Measurements from ENCODE around the gene RDH16.
"Not testable (repeated sequence)": the region's sequence is repeated elsewhere in the genome, so short reads cannot be mapped to it uniquely, and the experiment has no call there.

DNA sequence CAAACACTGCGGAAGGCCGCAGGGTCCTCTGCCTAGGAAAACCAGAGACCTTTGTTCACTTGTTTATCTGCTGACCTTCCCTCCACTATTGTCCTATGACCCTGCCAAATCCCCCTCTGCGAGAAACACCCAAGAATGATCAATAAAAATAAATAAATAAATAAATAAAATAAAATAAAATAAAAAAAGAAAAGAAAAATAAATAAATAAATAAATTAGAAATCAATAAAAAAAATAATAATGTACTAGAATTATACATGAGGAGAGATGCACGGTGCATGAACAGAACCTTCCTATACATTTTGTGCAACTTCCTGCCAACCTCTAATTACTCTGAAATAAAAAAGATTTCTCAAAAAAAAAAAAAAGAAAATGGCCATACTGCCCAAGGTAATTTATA is 7.7 kb upstream of the RDH16 start:
- TF ChIP-seq, protein P1, sequence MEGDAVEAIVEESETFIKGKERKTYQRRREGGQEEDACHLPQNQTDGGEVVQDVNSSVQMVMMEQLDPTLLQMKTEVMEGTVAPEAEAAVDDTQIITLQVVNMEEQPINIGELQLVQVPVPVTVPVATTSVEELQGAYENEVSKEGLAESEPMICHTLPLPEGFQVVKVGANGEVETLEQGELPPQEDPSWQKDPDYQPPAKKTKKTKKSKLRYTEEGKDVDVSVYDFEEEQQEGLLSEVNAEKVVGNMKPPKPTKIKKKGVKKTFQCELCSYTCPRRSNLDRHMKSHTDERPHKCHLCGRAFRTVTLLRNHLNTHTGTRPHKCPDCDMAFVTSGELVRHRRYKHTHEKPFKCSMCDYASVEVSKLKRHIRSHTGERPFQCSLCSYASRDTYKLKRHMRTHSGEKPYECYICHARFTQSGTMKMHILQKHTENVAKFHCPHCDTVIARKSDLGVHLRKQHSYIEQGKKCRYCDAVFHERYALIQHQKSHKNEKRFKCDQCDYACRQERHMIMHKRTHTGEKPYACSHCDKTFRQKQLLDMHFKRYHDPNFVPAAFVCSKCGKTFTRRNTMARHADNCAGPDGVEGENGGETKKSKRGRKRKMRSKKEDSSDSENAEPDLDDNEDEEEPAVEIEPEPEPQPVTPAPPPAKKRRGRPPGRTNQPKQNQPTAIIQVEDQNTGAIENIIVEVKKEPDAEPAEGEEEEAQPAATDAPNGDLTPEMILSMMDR (conservative IDR thresholded peaks at IDR 0.05) = not testable (repeated sequence)
- not testable (repeated sequence) for TF ChIP-seq ZFX (IDR thresholded peaks at IDR 0.05)

Data from C4-2B (cell line).